GM21723 (cell line): Measurements from ENCODE around the gene DOCK4.

ENCODE experiments used
- ATAC-seq: cut with Tn5 transposase; IDR thresholded peaks from one replicate; pipeline ENCODE4 v1.9.1; 2021; ENCODE audit warnings: mild to moderate bottlenecking, moderate library complexity; ENCODE audit not compliant: unreplicated experiment

DOCK4 gene

GRCh38 chr7:112020800-112021199, 185.4 kb downstream of the DOCK4 start:
- no peak for ATAC-seq

- ATAC-seq: no peak
Observed at GRCh38 chr7:112019932-112020331, 186.3 kb downstream of the DOCK4 start.

- no peak for ATAC-seq
Observed at GRCh38 chr7:112018305-112019030, 187.7 kb downstream of the DOCK4 start.

GRCh38 chr7:112015146-112015545, 191.1 kb downstream of the DOCK4 start:
- no peak for ATAC-seq

GRCh38 chr7:112014347-112014746, 191.9 kb downstream of the DOCK4 start:
- no peak for ATAC-seq

- no peak for ATAC-seq
Observed at GRCh38 chr7:112013274-112013673, 192.9 kb downstream of the DOCK4 start.

GRCh38 chr7:112012242-112012641, 194.0 kb downstream of the DOCK4 start:
- no peak for ATAC-seq

- no peak for ATAC-seq
Observed at GRCh38 chr7:112010994-112011393, 195.2 kb downstream of the DOCK4 start.

- no peak for ATAC-seq
Observed at GRCh38 chr7:112010109-112010508, 196.1 kb downstream of the DOCK4 start.

GRCh38 chr7:112009081-112009480, 197.1 kb downstream of the DOCK4 start:
- no peak for ATAC-seq

GRCh38 chr7:112007185-112007584, 199.0 kb downstream of the DOCK4 start:
- no peak for ATAC-seq

GRCh38 chr7:112006071-112006470, 200.1 kb downstream of the DOCK4 start:
- no peak for ATAC-seq

GRCh38 chr7:112005205-112005775, 200.9 kb downstream of the DOCK4 start:
- no peak for ATAC-seq

- ATAC-seq: no peak
Observed at GRCh38 chr7:112001091-112001826, 204.9 kb downstream of the DOCK4 start.

GRCh38 chr7:111998326-111998725, 207.9 kb downstream of the DOCK4 start:
- no peak for ATAC-seq

- no peak for ATAC-seq
Observed at GRCh38 chr7:111997546-111997945, 208.7 kb downstream of the DOCK4 start.

- no peak for ATAC-seq
Observed at GRCh38 chr7:111992601-111993000, 213.6 kb downstream of the DOCK4 start.

- no peak for ATAC-seq
Observed at GRCh38 chr7:111990643-111991042, 215.6 kb downstream of the DOCK4 start.

GRCh38 chr7:111987886-111988285, 218.3 kb downstream of the DOCK4 start:
- ATAC-seq: no peak

- ATAC-seq: no peak
Observed at GRCh38 chr7:111987115-111987826, 218.9 kb downstream of the DOCK4 start.

GRCh38 chr7:111986601-111987000, 219.6 kb downstream of the DOCK4 start:
- ATAC-seq: no peak
